Thymus (tissue), 11 donors: Measurements from ENCODE around the gene MAGI2. TPM values are rescaled to one million over a fixed set of nuclear protein-coding genes. Genes with fewer than 3 reads are reported as not detected.
A peak's percentile ranks its signal among the peaks of the same experiment; 100 is the strongest.

ENCODE experiments used
- DNase-seq, 9 donors: peaks; one replicate each; pipeline ENCODE4 v3.0.0-alpha.2; 2013; ENCODE audit warnings: low spot score in 9 of 9, low read depth in 6 of 9, missing footprints in 1 of 9
- H3K27ac ChIP-seq, 2 donors: one replicate each; pipeline ENCODE4 v1.5.1; 2013; ENCODE audit warnings: control low read depth in 1 of 2, low read depth in 1 of 2, low read length in 1 of 2, mild to moderate bottlenecking in 1 of 2, moderate library complexity in 1 of 2
- H3K27me3 ChIP-seq, 2 donors: one replicate each; pipeline ENCODE4 v1.5.1; 2013; ENCODE audit warnings: low read length in 1 of 2; ENCODE audit not compliant: control insufficient read depth in 2 of 2, insufficient read depth in 1 of 2
- H3K36me3 ChIP-seq, 2 donors: one replicate each; pipeline ENCODE4 v1.5.1; 2013; ENCODE audit warnings: low read length in 1 of 2, mild to moderate bottlenecking in 1 of 2, moderate library complexity in 1 of 2; ENCODE audit not compliant: control insufficient read depth in 2 of 2, insufficient read depth in 2 of 2
- H3K4me1 ChIP-seq, 2 donors: one replicate each; pipeline ENCODE4 v1.5.1; 2013; ENCODE audit warnings: low read length in 2 of 2; ENCODE audit not compliant: control insufficient read depth in 2 of 2, insufficient read depth in 2 of 2
- H3K4me3 ChIP-seq, 2 donors: one replicate each; pipeline ENCODE4 v1.5.1; 2013; ENCODE audit warnings: low read length in 2 of 2, control low read depth in 1 of 2, mild to moderate bottlenecking in 1 of 2
- H3K9me3 ChIP-seq, 2 donors: one replicate each; pipeline ENCODE4 v1.5.1; 2013; ENCODE audit warnings: low read length in 1 of 2, mild to moderate bottlenecking in 1 of 2; ENCODE audit not compliant: control insufficient read depth in 2 of 2, insufficient read depth in 1 of 2
- WGBS: extraction: QIAGEN DNeasy Blood & Tissue Kit; methylation state at CpG from one replicate; pipeline ENCODE4 v1.1.7; 2013; 5-methylcytosine and 5-hydroxymethylcytosine counted together
- polyA plus RNA-seq: library from polyadenylated mRNA; stranded (reverse); fragments of 200-250 nt; gene quantifications from one replicate; pipeline ENCODE4 v1.2.3, GENCODE V29; 2013
- total RNA-seq: library from RNA; stranded (reverse); fragments of 120-200 nt; gene quantifications from one replicate; pipeline ENCODE4 v1.2.4, GENCODE V29; 2013
- donor health status: healthy.

The MAGI2 gene
- total and polyA plus RNA-seq, 2 donors: 0.42 to 1.7 TPM

GRCh38 chr7:79284211-79284610, 169.3 kb downstream of the MAGI2 start:
- no peak for DNase-seq
- no peaks in the 10 kb centered on the region for H3K36me3 ChIP-seq
- H3K27me3 ChIP-seq: no peaks in the 10 kb centered on the region
- H3K9me3 ChIP-seq: no peaks in the 10 kb centered on the region
- H3K4me1 ChIP-seq: no peaks in the 10 kb centered on the region
- no peak overlapping the region for H3K4me3 ChIP-seq
- no peak overlapping the region for H3K27ac ChIP-seq

DNA sequence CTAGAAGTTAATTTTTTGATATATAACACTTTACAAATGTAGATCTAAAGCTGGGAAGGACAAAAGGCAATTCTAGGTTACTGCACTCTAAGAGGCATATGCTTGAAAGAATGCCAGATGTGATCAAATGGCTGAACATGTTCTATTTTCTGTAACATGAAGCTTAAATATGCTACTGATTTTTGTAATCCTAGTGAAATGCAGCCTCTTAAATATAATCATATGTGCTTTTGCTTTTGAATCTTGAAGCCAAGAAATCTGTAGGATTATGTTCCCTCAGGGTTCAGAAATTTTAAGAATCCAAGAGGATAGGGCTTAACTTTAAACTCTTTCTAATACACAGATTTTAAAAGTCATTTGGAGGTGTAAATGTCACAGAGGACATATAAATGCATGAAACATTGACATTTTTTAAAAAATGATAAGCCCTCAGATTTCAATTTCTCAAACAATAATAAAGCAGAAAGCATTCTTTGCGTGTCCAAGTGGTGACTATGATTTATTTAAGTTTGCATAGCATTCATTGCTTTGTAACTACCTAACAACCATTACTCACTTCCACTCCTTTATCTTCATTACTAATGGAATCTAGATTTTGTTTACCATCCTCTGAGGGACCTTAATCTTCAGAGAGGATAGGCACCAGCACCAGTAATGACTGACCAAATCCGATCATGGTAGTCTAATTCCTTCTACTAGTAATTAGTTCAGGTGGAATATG, 170.4 kb downstream of the MAGI2 start:
- Histone ChIP-seq H3K27me3 (no peaks in the 10 kb centered on the region), H3K9me3 (no peaks in the 10 kb centered on the region), H3K27ac (no peak overlapping the region), H3K4me3 (no peak overlapping the region), H3K36me3 (no peaks in the 10 kb centered on the region), H3K4me1 (no peaks in the 10 kb centered on the region)
- DNase-seq: no peak
- 94% methylated on average over 2 of the region's 2 CpGs for WGBS

DNA sequence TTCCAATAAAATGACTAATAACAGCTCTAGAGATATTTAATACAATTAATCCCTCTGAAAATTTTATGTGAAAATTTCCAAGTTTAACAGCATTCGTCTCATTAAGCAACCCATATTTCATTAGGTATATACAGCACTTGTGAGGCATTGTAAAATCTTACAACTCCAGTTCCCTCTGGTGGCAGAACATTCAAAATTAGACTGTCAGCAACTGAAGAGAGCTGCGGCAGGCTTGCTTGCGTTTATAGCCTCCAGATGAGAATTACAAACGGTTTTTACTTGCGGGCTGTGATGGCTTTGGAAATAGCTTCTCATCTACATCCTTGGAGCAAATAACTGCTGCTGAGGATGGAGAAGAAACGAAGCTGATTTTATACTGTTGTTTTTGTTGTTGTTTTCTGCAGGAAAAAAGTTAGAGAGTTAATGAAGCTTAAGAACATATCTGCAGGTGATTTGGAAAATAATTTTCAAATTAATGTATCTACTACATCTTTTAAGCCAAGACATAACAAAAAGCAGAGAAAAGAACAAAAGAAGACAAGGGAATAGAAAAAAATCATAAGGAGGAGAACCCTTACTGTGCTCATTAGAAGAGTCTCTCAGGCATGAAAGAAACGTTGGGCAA, 171.3 kb downstream of the MAGI2 start:
- Histone ChIP-seq H3K9me3 (no peaks in the 10 kb centered on the region), H3K27me3 (no peaks in the 10 kb centered on the region), H3K4me3 (no peak overlapping the region), H3K4me1 (no peaks in the 10 kb centered on the region), H3K36me3 (no peaks in the 10 kb centered on the region), H3K27ac (no peak overlapping the region)
- DNase-seq: peak in 1 of 9 donors; percentile 10
- WGBS: 49% methylated on average over 7 of the region's 7 CpGs

DNA sequence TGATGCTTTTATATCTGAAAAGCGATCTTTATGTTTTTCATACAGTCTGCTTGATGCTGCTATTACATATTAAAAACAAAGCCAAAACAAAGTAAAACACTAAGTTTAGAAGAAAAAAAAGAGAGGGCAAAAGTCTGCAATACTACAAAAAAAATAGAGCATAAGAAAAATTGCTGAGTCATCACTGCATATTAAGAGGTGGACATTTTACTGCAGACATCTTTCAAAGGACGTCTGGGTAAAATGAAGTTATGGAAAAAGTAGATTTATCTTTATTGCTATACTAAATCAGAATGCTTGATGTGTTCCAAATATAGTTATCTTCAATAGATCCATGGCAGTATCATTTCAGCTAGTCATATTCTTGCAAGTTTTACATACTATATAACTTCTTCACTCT, 172.0 kb downstream of the MAGI2 start:
- Histone ChIP-seq H3K27ac (no peak overlapping the region), H3K4me1 (no peaks in the 10 kb centered on the region), H3K4me3 (no peak overlapping the region), H3K27me3 (no peaks in the 10 kb centered on the region), H3K36me3 (no peaks in the 10 kb centered on the region), H3K9me3 (no peaks in the 10 kb centered on the region)
- DNase-seq: no peak
- WGBS: 62% methylated on average over 2 of the region's 2 CpGs

- H3K9me3 ChIP-seq: no peaks in the 10 kb centered on the region
- no peak overlapping the region for H3K27ac ChIP-seq
- no peaks in the 10 kb centered on the region for H3K36me3 ChIP-seq
- H3K27me3 ChIP-seq: no peaks in the 10 kb centered on the region
- DNase-seq: no peak
- H3K4me1 ChIP-seq: no peaks in the 10 kb centered on the region
- no peak overlapping the region for H3K4me3 ChIP-seq
- 95% methylated on average over 2 of the region's 2 CpGs for WGBS
Observed at GRCh38 chr7:79272938-79273337, 180.5 kb downstream of the MAGI2 start.

DNA sequence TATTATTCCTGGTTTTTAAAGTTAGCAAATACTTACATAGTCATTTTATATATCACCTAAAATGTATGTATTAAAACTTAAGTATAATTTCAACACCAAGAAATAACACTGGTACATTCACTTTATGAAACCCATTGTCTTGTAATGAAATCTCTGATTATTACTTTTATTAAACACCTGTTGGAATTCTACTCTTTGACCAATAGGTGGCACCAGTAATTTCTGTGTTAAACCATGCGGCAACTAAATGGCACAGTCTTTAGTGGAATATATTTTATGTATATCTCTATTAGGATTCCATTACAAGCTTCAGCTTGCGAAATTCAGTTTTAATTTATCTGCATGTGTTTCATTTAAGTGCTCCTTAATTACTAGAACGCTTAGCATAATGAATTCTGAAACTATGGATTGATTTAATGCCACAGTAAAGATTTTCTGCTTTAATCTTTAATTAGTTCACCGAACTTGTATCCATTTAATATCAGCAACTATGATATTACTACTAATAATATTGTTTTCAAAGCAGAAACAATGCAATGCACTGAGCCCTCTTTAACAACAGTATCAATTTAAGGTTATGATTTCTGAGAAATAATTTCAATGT, 181.3 kb downstream of the MAGI2 start:
- Histone ChIP-seq H3K4me1 (no peaks in the 10 kb centered on the region), H3K36me3 (no peaks in the 10 kb centered on the region), H3K27me3 (no peaks in the 10 kb centered on the region), H3K9me3 (no peaks in the 10 kb centered on the region), H3K4me3 (no peak overlapping the region), H3K27ac (no peak overlapping the region)
- 39% methylated on average over 4 of the region's 4 CpGs for WGBS
- DNase-seq: peak in 2 of 9 donors; percentile 11 to 33

DNA sequence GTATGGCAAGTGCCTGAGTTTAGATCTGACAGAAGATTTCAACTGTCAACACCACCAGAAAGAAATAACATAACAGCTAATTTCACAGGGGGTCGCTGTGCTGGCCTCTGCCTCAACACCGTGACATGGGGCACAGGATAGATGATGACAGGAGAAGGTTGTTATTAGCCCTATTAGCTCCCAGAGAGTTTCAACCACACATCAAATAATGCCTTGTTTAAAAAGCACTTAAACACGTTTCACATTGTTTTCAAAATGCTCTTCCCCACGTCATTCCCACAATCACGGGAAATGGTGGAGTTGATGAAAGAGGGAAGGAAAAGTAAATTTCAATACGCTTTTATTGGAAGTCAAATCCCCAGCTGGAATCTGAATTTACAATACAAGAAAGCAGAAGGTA, 184.7 kb downstream of the MAGI2 start:
- 93% methylated on average over 6 of the region's 6 CpGs for WGBS
- no peak for DNase-seq
- H3K27ac ChIP-seq: no peak overlapping the region
- H3K4me1 ChIP-seq: no peaks in the 10 kb centered on the region
- no peak overlapping the region for H3K4me3 ChIP-seq
- H3K9me3 ChIP-seq: no peaks in the 10 kb centered on the region
- H3K27me3 ChIP-seq: no peaks in the 10 kb centered on the region
- no peaks in the 10 kb centered on the region for H3K36me3 ChIP-seq

DNA sequence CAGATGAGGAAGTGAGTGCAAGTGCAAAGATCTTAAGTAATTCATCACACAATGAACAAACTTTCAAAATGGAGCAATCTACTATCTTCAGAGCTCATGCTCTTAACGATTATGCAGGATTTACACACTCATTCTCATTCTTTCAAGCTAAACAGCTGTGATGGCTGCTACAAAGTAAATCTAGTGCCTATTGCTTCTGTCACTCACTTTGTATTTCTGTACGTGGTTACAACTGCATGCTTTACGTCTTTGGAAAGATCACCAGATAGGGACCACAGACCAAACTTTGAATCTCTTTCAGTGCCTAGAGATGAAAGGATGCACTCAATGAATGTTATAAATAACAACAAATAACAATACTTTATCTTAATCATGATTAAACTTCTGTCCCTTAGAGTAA, 194.6 kb downstream of the MAGI2 start:
- Histone ChIP-seq H3K9me3 (no peaks in the 10 kb centered on the region), H3K4me1 (no peaks in the 10 kb centered on the region), H3K36me3 (no peaks in the 10 kb centered on the region), H3K27ac (no peak overlapping the region), H3K27me3 (no peaks in the 10 kb centered on the region), H3K4me3 (no peak overlapping the region)
- 80% methylated on average over 3 of the region's 3 CpGs for WGBS
- DNase-seq: no peak

GRCh38 chr7:79257959-79258358, 195.5 kb downstream of the MAGI2 start:
- no peak overlapping the region for H3K27ac ChIP-seq
- no peaks in the 10 kb centered on the region for H3K4me1 ChIP-seq
- H3K27me3 ChIP-seq: no peaks in the 10 kb centered on the region
- no peak for DNase-seq
- 85% methylated on average over 1 of the region's 1 CpG for WGBS
- no peaks in the 10 kb centered on the region for H3K9me3 ChIP-seq
- no peak overlapping the region for H3K4me3 ChIP-seq
- no peaks in the 10 kb centered on the region for H3K36me3 ChIP-seq
